Measurements from ENCODE around the gene NKAIN1.
"Not testable (repeated sequence)": the region's sequence is repeated elsewhere in the genome, so short reads cannot be mapped to it uniquely, and the experiment has no call there.

NKAIN1 gene

GRCh38 chr1:31239653-31240241 is at the start of gene NKAIN1:
TSS of gene NKAIN1 (minus strand) at chr1:31239887. CDS start at chr1:31239547, 340 bp downstream.
- Histone ChIP-seq H3K9ac (ENCODE audit: insufficient read length) (no peak within 1 kb of the TSS), H3K9me3 (ENCODE audit: low read depth, low read length) (no peaks in the 10 kb centered on the region), H3K27ac (no peak within 1 kb of the TSS), H3K4me3 (peak within 1 kb of the TSS; percentile 64), H3K36me3 (ENCODE audit: insufficient read depth, low read length) (no peaks in the 10 kb centered on the region)
- TF ChIP-seq POLR2AphosphoS5 (IDR thresholded peaks at IDR 0.05; ENCODE audit: borderline replicate concordance, low read depth, low read length) (no peak), EZH2 (IDR thresholded peaks at IDR 0.05) (no peak), FOXP2 (optimal IDR thresholded peaks at IDR 0.05; ENCODE audit: control extremely low read depth, extremely low read length, insufficient read depth) (no peak)
- DNase-seq (ENCODE audit: low read depth, low spot score), result no peak

- Histone ChIP-seq H3K27ac (no peak overlapping the region), H3K9ac (ENCODE audit: insufficient read length) (no peak overlapping the region), H3K36me3 (ENCODE audit: insufficient read depth, low read length) (peaks cover 78% of the 10 kb centered on the region), H3K4me3 (no peak overlapping the region), H3K9me3 (ENCODE audit: low read depth, low read length) (no peaks in the 10 kb centered on the region)
- DNase-seq (ENCODE audit: low read depth, low spot score), result no peak
- no peak for TF ChIP-seq FOXP2 (optimal IDR thresholded peaks at IDR 0.05; ENCODE audit: control extremely low read depth, extremely low read length, insufficient read depth)
- no peak for TF ChIP-seq POLR2AphosphoS5 (IDR thresholded peaks at IDR 0.05; ENCODE audit: borderline replicate concordance, low read depth, low read length)
- TF ChIP-seq EZH2 (IDR thresholded peaks at IDR 0.05), result no peak
These were observed 49.3 kb upstream of the NKAIN1 start for GRCh38 chr1:31289021-31289420.

- not testable (repeated sequence) for H3K27ac ChIP-seq; H3K4me3 ChIP-seq; DNase-seq (ENCODE audit: low read depth, low spot score); H3K9ac ChIP-seq (ENCODE audit: insufficient read length); H3K9me3 ChIP-seq (ENCODE audit: low read depth, low read length)
- H3K36me3 ChIP-seq (ENCODE audit: insufficient read depth, low read length), result peaks cover 73% of the 10 kb centered on the region
These were observed 48.1 kb upstream of the NKAIN1 start for GRCh38 chr1:31287791-31288190.

DNA sequence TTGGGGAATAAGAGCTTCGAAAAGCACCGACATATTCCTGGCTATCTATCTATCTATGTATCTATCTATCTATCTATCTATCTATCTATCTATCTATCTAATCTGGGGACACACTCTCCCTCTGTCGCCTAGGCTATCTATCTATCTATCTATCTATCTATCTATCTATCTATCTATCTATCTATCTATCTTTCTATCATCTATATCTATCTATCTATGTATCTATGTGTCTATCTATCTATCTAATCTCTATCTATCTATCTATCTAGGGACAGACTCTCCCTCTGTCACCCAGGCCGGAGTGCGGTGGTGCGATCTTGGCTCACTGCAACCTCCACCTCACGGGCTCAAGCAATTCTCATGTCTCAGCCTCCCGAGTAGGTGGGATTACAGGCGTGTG is 42.7 kb upstream of the NKAIN1 start:
- not testable (repeated sequence) for H3K9ac ChIP-seq (ENCODE audit: insufficient read length); H3K27ac ChIP-seq; DNase-seq (ENCODE audit: low read depth, low spot score); H3K9me3 ChIP-seq (ENCODE audit: low read depth, low read length); H3K4me3 ChIP-seq
- peaks cover 68% of the 10 kb centered on the region for H3K36me3 ChIP-seq (ENCODE audit: insufficient read depth, low read length)

DNA sequence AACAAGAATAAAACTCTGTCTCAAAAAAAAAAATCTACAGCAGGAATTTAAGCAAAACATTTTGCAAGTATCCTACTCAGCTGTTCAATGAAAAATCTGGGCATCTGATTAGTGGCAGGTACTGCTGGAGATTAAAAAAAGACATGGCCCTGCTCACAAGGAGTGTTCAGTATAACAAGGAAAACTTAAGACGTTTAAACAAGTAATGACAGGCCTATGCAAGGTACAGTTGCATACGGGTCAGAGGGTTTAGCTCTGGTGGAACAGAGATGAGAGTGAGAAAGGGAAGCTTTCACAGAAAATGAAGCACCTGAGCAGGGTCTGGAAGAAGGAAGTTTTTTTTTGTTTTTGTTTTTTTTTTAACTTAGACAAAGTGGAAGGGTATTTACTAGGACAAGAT is 33.9 kb upstream of the NKAIN1 start:
- DNase-seq (ENCODE audit: low read depth, low spot score), result no peak
- H3K27ac ChIP-seq, result no peak overlapping the region
- TF ChIP-seq EZH2 (IDR thresholded peaks at IDR 0.05), result no peak
- no peak for TF ChIP-seq FOXP2 (optimal IDR thresholded peaks at IDR 0.05; ENCODE audit: control extremely low read depth, extremely low read length, insufficient read depth)
- TF ChIP-seq POLR2AphosphoS5 (IDR thresholded peaks at IDR 0.05; ENCODE audit: borderline replicate concordance, low read depth, low read length), result no peak
- no peak overlapping the region for H3K4me3 ChIP-seq
- H3K9me3 ChIP-seq (ENCODE audit: low read depth, low read length), result no peaks in the 10 kb centered on the region
- peaks cover 91% of the 10 kb centered on the region for H3K36me3 ChIP-seq (ENCODE audit: insufficient read depth, low read length)
- no peak overlapping the region for H3K9ac ChIP-seq (ENCODE audit: insufficient read length)

DNA sequence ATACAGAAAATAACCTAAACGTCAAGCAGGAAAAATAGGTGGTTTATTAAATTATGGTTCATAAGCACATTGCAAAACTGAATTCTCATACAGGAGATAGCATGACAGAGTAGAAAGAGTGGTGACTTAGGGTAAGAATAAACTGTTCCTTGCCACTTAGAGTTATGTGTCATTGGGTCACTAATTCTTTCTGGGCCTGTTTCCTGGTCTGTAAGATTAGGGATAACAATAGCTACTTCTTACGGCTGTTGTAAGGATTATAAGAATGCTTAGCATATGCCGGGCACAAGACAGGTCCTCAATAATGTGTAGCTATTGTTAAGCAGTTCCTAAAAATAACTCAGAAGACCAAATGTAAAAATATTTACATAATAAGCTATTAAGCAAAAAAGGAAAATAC is 32.7 kb upstream of the NKAIN1 start:
- DNase-seq (ENCODE audit: low read depth, low spot score), result no peak
- H3K27ac ChIP-seq, result no peak overlapping the region
- peaks cover 89% of the 10 kb centered on the region for H3K36me3 ChIP-seq (ENCODE audit: insufficient read depth, low read length)
- H3K4me3 ChIP-seq, result no peak overlapping the region
- no peak overlapping the region for H3K9ac ChIP-seq (ENCODE audit: insufficient read length)
- TF ChIP-seq POLR2AphosphoS5 (IDR thresholded peaks at IDR 0.05; ENCODE audit: borderline replicate concordance, low read depth, low read length) (no peak), FOXP2 (optimal IDR thresholded peaks at IDR 0.05; ENCODE audit: control extremely low read depth, extremely low read length, insufficient read depth) (no peak), EZH2 (IDR thresholded peaks at IDR 0.05) (no peak)
- H3K9me3 ChIP-seq (ENCODE audit: low read depth, low read length), result no peaks in the 10 kb centered on the region

DNA sequence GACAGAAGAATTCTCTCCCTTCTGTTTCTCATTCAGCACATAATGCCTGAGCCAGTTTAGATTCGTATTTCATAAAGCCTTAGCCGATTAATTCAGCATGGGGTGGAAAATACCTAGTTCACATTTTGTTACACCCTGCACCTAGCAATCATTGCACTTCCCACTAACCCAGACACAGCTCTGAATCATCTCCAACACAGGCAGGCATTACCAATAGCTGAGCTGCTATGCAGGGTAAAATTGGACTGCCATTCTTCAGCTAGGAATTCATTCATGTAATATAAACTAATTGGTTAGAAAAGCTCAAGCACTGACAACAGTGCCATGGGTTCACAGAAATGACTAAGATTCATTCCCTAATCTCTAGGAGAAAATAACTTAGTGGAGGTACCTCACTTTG is 26.9 kb upstream of the NKAIN1 start:
- Histone ChIP-seq H3K9ac (ENCODE audit: insufficient read length) (no peak overlapping the region), H3K9me3 (ENCODE audit: low read depth, low read length) (no peaks in the 10 kb centered on the region), H3K27ac (no peak overlapping the region), H3K4me3 (no peak overlapping the region), H3K36me3 (ENCODE audit: insufficient read depth, low read length) (peaks cover 87% of the 10 kb centered on the region)
- TF ChIP-seq POLR2AphosphoS5 (IDR thresholded peaks at IDR 0.05; ENCODE audit: borderline replicate concordance, low read depth, low read length) (no peak), EZH2 (IDR thresholded peaks at IDR 0.05) (no peak), FOXP2 (optimal IDR thresholded peaks at IDR 0.05; ENCODE audit: control extremely low read depth, extremely low read length, insufficient read depth) (no peak)
- DNase-seq (ENCODE audit: low read depth, low spot score), result no peak

DNA sequence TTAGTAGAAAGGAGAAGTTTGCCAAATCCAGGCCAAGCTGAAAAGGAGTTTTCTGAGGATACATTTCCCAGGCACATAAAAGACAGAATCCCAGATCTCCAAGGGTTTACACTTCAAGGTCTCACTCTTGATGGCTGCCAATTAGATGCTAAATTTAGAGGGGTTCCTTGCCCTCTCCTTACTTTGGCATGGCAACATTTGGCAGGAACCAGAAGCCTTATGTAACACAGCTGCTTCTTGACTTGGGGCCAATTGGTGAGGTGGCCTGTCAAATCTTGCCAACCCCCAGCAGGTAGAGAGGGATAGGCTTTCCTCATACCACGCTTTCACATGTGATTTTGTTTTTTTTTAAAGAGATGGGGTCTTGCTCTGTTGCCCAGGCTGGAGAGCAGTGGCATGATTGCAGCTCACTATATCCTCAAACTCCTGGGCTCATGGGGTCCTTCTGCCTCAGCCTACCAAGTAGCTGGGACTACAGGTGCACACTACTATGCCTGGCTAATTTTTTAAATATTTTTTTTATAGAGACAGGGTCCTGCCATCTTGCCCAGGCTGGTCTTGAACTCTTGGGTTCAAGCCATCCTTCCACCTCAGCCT is 25.2 kb upstream of the NKAIN1 start:
- no peaks in the 10 kb centered on the region for H3K9me3 ChIP-seq (ENCODE audit: low read depth, low read length)
- H3K27ac ChIP-seq, result no peak overlapping the region
- H3K36me3 ChIP-seq (ENCODE audit: insufficient read depth, low read length), result peaks cover 83% of the 10 kb centered on the region
- TF ChIP-seq FOXP2 (optimal IDR thresholded peaks at IDR 0.05; ENCODE audit: control extremely low read depth, extremely low read length, insufficient read depth) (no peak), POLR2AphosphoS5 (IDR thresholded peaks at IDR 0.05; ENCODE audit: borderline replicate concordance, low read depth, low read length) (no peak), EZH2 (IDR thresholded peaks at IDR 0.05) (no peak)
- no peak for DNase-seq (ENCODE audit: low read depth, low spot score)
- no peak overlapping the region for H3K4me3 ChIP-seq
- H3K9ac ChIP-seq (ENCODE audit: insufficient read length), result no peak overlapping the region

DNA sequence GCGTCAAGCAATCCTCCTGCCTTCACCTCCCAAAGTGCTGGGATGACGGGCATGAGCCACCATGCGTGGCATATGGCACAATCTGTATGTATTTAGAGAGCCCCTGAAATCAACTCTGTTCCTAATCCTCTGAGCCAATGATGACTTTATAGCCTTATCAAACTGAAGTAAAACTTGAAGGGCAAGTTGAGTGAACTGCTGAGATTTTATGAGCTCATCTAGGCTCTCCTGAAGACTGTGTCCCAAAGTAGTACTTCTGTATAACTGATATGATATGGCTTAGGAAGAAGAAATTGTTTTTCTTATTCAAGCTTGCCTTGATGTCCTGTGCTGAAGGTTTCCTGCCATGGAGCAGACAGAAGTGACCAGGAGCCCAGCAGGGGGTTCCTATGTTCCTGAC is 23.7 kb upstream of the NKAIN1 start:
- Histone ChIP-seq H3K9ac (ENCODE audit: insufficient read length) (no peak overlapping the region), H3K9me3 (ENCODE audit: low read depth, low read length) (no peaks in the 10 kb centered on the region), H3K27ac (no peak overlapping the region), H3K36me3 (ENCODE audit: insufficient read depth, low read length) (peaks cover 81% of the 10 kb centered on the region), H3K4me3 (no peak overlapping the region)
- TF ChIP-seq FOXP2 (optimal IDR thresholded peaks at IDR 0.05; ENCODE audit: control extremely low read depth, extremely low read length, insufficient read depth) (no peak), POLR2AphosphoS5 (IDR thresholded peaks at IDR 0.05; ENCODE audit: borderline replicate concordance, low read depth, low read length) (no peak), EZH2 (IDR thresholded peaks at IDR 0.05) (no peak)
- no peak for DNase-seq (ENCODE audit: low read depth, low spot score)

GRCh38 chr1:31262393-31262792 is 22.7 kb upstream of the NKAIN1 start:
- not testable (repeated sequence) for DNase-seq (ENCODE audit: low read depth, low spot score); H3K27ac ChIP-seq; H3K9ac ChIP-seq (ENCODE audit: insufficient read length); H3K9me3 ChIP-seq (ENCODE audit: low read depth, low read length); H3K4me3 ChIP-seq
- H3K36me3 ChIP-seq (ENCODE audit: insufficient read depth, low read length), result peaks cover 83% of the 10 kb centered on the region

Measured in SK-N-MC (cell line).